ENCODE measurements around the gene NFIB. TPM values are rescaled to one million over a fixed set of nuclear protein-coding genes. Genes with fewer than 3 reads are reported as not detected.

NFIB gene
- total and polyA plus RNA-seq, 2 experiments from 2014 or later = 5.7 to 13.9 TPM

DNA sequence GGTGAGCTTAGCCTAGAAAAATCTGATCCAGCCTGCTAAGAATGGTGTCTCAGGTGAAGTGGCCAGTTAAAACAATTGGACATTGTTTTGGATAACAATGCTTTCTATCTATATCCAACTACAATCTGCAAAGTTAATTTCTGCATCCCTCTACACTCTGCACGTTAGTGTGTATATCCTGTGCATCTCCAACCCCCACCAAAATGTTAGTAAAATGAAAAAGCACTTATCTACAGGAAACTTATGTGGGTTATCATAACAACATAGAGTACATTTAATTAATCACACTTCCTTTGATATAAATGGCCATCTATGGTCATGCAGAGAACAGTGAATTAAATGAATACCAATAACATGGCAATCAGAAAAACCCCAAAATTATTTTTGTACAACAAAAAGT, 158.7 kb downstream of the NFIB start:
- H3K4me1 ChIP-seq (ENCODE audit: low read depth) = no peaks in the 10 kb centered on the region
- no peaks in the 10 kb centered on the region for H3K9me3 ChIP-seq (ENCODE audit: low read depth)
- H3K27ac ChIP-seq = no peak overlapping the region
- TF ChIP-seq CTCF (IDR thresholded peaks at IDR 0.05; ENCODE audit: low read depth, low read length) = no peak
- no peak for DNase-seq (ENCODE audit: low read depth in 1 of 2, low spot score in 1 of 2)
- no peak overlapping the region for H3K4me3 ChIP-seq
- no peaks in the 10 kb centered on the region for H3K36me3 ChIP-seq
- H3K27me3 ChIP-seq = no peaks in the 10 kb centered on the region

DNA sequence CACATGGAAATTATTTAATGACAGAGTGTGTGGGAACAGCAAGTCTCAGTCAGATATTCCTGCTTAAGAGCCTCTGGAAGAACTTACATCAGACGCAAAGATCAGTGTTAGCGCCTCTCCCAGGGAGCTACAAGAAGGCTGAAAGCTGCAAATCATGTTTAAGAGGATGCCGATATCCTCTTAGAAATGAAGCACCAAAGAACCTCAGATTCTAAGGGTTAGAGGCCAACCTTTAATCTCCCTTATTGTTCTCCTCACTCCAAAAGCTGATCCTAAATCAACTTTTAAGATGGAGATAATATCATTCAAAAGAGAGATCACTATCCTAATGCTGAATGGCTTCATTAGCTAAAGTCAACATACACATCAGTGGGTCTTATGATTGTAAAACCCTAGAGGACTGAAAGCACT, 160.6 kb downstream of the NFIB start:
- peak in 1 of 2 donors; percentile 55 for DNase-seq (ENCODE audit: low read depth in 1 of 2, low spot score in 1 of 2)
- Histone ChIP-seq H3K27ac (no peak overlapping the region), H3K4me3 (no peak overlapping the region), H3K27me3 (no peaks in the 10 kb centered on the region), H3K36me3 (no peaks in the 10 kb centered on the region), H3K4me1 (ENCODE audit: low read depth) (no peaks in the 10 kb centered on the region), H3K9me3 (ENCODE audit: low read depth) (no peaks in the 10 kb centered on the region)
- TF ChIP-seq CTCF (IDR thresholded peaks at IDR 0.05; ENCODE audit: low read depth, low read length) = no peak

- Histone ChIP-seq H3K36me3 (no peaks in the 10 kb centered on the region), H3K4me3 (no peak overlapping the region), H3K9me3 (ENCODE audit: low read depth) (no peaks in the 10 kb centered on the region), H3K4me1 (ENCODE audit: low read depth) (no peaks in the 10 kb centered on the region), H3K27me3 (no peaks in the 10 kb centered on the region), H3K27ac (no peak overlapping the region)
- no peak for DNase-seq (ENCODE audit: low read depth in 1 of 2, low spot score in 1 of 2)
- no peak for TF ChIP-seq CTCF (IDR thresholded peaks at IDR 0.05; ENCODE audit: low read depth, low read length)
Observed at GRCh38 chr9:14151451-14151850, 162.5 kb downstream of the NFIB start.

- H3K4me1 ChIP-seq (ENCODE audit: low read depth) = no peaks in the 10 kb centered on the region
- H3K4me3 ChIP-seq = no peak overlapping the region
- peak in 1 of 2 donors; percentile 19 for DNase-seq (ENCODE audit: low read depth in 1 of 2, low spot score in 1 of 2)
- TF ChIP-seq CTCF (IDR thresholded peaks at IDR 0.05; ENCODE audit: low read depth, low read length) = no peak
- H3K36me3 ChIP-seq = no peaks in the 10 kb centered on the region
- no peaks in the 10 kb centered on the region for H3K27me3 ChIP-seq
- H3K27ac ChIP-seq = no peak overlapping the region
- no peaks in the 10 kb centered on the region for H3K9me3 ChIP-seq (ENCODE audit: low read depth)
Observed at GRCh38 chr9:14148501-14149103, 165.3 kb downstream of the NFIB start.

GRCh38 chr9:14147738-14148137, 166.2 kb downstream of the NFIB start:
- Histone ChIP-seq H3K27ac (no peak overlapping the region), H3K4me1 (ENCODE audit: low read depth) (no peaks in the 10 kb centered on the region), H3K36me3 (no peaks in the 10 kb centered on the region), H3K4me3 (no peak overlapping the region), H3K9me3 (ENCODE audit: low read depth) (no peaks in the 10 kb centered on the region), H3K27me3 (no peaks in the 10 kb centered on the region)
- no peak for DNase-seq (ENCODE audit: low read depth in 1 of 2, low spot score in 1 of 2)
- TF ChIP-seq CTCF (IDR thresholded peaks at IDR 0.05; ENCODE audit: low read depth, low read length) = no peak

Measured in cardiac muscle cell (in vitro differentiated cells and primary cell).